Stimulated activated CD4-positive, alpha-beta T cell treated with anti-CD3 and anti-CD28 coated beads, TNF-alpha, amount 100 ng/mL, for 24 hours (primary cell): ENCODE data around the gene DNPEP.

Experiments
- DNase-seq, 3 experiments: peaks; one replicate each; pipeline ENCODE4 v3.0.0-alpha.2; 2020; ENCODE audit warnings: low read depth in 3 of 3

Gene DNPEP

DNA sequence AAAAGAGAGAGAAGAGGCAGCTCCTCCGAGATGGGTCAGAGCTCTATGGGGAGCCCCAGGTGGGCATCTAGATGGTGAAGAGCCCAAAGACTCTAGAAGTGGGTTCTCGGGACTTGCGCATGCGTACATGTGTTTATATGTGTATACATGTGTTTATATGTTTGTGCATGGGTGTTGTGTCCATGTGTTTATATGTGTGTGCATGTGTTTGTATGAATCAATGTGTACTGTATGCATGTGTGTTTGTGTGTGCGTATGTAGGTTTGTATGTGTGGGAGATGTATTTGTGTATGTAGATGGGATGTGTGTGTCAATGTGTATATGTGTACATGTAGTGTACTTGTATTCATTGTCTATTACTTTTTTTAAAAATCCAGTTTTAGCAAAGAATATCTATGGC, 25.6 kb downstream of the DNPEP start:
- DNase-seq, result no peak

DNA sequence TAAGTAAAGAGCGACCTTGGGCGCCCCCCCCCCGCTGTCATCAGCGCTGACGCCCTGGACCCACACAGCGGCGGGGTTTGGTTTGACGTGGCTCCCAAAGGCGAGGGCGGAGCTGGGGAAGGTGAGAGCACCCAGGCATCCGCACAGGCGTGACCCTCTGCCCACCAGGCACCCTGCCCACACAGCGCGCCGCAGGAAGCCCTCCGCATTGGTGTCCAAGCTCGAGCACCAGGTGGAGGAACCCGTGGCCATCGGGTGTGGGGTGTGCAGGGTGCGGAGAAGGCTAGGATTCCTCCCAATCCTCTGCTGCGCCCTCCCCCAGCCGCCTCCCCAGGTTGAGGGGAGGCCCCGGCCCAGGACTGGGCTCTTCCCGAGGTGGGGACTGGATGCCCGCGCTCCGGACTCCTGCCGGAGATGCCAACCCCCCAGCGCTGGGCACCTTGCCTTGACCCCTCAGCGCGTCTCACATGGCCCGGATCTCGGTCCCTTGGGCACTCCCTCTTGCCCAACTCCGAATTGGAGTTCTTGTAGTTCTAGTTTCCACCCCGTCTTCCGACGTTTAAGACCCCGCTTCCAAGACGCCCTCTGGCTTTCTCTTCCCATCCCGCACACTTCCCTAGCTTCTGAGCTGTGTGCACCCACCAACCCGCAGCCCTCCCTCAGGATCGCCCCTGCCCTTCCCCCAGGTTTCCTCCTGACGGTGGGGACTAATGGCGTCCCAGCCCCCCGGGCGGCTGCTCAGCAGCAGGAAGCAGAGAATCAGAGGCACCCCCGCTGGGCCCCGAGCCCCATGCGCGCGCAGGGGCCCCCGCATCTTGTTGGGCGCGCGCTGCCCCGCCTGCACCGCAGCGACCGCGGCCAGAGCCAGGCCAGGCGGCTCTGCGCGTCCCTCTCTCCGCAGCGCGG, 29.3 kb downstream of the DNPEP start:
- DNase-seq, result peak in 1 of 3 experiments; percentile 32

DNA sequence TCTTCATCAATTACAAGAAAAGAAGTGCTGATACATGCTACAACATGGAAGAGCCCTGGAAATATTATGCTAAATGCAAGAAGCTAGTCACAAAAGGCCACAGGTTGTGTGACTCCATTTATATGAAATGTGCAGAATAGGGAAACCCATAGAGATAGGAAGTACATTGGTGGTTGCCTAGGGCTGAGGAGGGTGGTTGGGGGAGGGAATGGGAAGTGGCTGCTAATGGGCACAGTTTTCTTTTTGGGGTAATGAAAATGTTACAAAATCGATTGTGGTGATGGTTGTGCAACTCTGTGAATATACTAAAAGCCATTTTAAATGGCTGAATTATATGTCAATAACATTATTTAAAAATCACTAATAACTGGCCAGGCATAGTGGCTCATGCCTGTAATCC, 30.9 kb downstream of the DNPEP start:
- DNase-seq, result no peak

DNA sequence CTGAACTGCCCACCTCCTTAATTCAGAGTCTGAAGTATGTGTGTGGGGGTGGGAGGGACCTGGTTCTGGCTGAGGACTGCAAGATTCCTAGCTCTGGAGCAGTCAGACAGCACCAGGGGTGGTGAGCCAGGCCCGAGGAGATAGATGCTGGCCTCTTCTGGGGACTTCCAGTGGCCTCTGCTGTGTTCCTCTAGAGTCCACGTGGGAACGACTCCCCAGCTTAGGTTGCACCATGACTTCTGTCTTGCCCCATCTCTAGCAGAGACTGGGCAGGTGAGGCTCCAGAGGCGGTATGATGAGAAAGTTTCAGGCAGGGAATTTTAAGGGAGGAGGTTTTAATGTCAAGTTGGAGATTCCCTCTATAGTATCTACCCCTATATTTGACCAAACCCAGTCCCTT, 33.1 kb downstream of the DNPEP start:
- no peak for DNase-seq

DNA sequence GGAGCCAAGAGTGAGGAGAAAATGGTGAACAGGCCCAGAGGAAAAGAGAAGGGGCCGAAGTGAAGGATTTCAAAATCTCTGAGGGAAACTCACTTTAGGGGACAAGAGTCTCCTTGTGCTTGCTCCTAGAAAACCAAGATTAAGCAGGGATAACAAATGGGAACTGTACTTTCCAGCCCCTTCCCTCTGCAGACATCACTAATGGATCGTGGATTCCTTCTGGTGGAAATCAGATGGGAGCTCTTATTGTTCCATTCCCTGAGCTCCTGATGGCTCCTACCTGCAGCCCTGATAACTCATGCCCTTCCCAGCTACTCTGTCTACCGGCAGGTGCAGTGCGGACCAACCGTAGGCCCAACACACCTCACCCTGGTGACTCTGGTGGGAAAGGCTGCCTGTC, 34.6 kb downstream of the DNPEP start:
- DNase-seq, result no peak

DNA sequence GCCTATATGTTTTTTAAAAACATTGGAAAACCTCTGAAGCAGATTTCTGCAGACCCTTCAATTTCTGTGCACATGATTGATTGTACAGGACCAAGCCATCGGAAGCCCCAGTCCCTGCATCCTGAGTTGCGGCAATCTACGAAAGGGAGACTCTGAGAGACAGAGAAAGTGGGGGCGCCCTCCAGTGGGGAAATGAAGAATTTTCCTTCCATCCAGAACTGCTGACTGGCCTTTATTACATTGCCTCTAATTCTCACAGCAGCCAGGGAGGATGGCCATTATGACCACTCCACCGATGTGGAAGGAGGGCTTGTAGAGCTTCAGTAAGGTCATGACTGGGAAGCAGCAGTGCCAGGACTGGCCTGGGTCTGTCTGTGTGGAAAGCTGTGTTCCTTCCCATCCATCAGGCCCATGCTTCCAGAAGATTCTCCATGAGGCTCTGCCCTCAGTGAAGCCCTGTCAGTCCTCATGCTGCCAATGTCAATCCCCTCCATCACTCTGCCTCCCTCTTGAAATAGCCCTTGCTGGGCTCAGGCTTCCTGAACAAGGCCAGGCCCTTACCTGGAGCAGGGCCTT, 35.2 kb downstream of the DNPEP start:
- peak; percentile 40 to 70 (median 41) for DNase-seq

DNA sequence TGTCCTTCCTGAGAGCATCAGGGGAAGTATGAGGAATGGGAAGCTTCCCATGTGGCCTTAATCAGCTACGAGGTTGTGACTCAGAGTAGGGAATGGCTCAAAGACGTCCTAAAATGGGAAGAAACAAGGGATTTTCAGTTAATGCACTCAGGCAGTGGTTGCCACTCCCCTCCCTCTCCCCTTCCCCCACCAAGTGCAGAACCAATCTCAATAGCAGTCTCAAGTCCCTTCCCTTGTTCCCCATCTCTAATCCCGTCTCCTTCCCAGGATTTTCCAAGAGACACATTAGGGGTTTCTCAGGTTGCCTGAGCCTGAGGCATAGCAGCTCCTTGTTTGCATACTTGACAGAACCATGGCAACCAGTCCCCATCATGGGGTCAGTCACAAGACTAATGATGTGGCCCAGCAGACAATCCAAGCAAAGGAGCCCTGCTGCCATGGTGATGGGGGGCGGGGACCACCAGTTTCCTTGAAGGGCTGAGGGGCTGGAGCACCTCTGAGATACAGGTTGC, 36.9 kb downstream of the DNPEP start:
- DNase-seq, result no peak

DNA sequence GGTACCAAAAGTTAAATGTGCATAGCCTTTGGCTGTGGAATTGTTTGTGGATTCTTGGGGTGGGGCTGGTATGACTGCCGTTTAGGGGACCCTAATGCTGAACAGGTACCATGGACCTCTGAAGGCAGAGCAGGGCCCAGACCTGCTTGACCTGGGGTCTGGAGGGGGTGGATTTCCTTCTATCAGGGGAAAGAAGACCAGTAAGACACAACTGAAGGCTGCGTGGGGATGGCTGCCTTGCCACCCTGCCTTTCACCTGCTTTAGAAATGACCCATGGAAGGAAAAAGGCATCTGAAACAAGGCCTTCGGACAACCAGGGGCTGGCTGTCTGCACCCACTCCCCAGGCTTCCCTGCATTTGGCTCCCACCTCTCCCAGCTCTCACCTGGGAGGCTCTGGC, 37.5 kb downstream of the DNPEP start:
- DNase-seq, result no peak

DNA sequence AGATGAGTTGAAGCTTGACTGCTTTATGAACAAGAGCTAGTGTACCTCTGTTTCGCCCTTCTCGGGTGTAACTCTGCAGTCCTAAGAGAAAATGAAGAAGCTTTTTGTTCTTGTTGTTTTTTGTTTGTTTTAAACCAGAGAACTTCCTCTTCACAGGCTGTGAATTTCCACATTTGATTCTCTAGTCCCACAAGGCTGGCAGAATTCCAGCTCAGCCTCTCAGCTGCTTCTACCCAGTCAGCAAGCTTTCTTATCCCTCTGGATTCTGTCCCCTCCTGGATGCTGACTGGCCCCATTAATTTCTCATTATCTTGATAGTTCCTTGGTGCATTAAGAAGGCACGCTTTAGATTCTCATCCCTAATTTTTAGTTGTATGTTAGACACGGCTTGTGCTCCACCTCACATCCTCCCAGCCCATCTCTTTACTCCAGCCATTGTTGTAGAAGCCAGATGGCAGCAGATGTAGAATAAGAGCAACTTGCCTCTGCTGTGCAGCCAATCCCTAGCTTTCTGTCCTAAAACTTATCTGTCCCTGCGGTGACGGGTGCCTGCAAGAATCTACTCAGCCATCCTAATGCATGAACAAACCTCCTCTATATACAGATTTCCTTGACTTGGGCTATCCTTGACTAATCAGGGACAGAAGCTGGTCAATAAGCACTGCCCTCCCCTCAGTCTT, 42.8 kb downstream of the DNPEP start:
- DNase-seq, result no peak

DNA sequence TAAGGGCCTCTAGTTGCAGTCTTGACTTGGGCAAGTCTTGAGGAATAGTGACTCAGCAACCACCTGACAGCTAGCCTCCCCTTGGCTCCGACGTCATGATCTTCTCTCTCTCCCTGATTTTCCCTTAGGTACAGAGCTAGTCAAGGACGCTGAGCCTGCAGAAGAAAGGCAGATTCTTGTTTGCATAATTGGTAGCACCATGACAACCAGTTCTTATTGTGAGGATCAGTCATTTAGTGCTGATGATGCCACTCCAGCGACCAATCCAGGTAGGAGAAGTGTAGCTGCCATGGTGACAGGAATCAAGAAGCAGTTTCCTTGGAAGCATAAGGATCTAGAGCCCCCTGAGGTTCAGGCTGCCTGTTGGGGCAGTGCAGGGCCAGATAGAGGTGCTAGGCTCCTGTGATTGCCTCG, 52.3 kb downstream of the DNPEP start:
- DNase-seq, result no peak

DNA sequence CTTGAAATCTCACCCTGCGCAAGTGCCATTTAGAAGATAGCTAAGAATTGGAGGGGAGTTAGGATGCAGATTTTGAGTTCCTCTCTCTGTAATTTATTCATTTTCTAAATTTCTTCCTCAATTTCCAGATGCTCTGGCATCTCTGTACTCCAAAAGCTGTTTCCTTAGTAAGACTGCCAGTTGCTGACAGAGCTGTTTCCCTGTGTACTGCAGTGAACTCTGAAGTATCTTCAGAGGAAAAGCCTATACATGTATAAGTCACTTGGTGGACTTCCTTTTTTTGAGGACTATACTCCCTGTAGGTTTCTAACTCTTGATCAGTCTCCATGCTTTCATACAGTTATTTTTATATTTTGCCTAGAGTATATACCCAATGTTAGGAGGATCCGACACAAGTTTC, 53.6 kb downstream of the DNPEP start:
- no peak for DNase-seq

DNA sequence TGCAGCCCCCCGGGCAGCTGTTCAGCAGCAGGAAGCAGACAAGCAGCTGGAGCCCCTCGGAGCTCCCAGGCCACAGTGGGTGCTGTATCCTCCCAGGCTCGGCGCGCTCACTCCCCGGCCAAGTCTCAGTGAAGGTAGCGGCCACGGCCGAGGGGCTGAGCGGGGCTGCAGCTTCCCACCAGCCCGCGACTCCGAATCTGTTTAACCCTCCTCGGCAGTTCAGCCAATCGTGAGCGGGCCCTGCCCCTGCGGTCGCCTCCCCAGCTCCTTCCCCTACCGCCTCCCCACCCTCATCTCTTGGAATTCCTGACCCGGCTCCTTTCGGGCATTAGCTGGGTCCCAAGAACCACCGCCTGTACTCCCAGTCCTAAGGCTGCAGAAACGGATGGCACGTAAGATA, 55.2 kb downstream of the DNPEP start, which contains the start of gene RESP18:
RESP18 (minus strand) TSS at position 203 of the 400 bp plus-strand sequence.
- no peak for DNase-seq

DNA sequence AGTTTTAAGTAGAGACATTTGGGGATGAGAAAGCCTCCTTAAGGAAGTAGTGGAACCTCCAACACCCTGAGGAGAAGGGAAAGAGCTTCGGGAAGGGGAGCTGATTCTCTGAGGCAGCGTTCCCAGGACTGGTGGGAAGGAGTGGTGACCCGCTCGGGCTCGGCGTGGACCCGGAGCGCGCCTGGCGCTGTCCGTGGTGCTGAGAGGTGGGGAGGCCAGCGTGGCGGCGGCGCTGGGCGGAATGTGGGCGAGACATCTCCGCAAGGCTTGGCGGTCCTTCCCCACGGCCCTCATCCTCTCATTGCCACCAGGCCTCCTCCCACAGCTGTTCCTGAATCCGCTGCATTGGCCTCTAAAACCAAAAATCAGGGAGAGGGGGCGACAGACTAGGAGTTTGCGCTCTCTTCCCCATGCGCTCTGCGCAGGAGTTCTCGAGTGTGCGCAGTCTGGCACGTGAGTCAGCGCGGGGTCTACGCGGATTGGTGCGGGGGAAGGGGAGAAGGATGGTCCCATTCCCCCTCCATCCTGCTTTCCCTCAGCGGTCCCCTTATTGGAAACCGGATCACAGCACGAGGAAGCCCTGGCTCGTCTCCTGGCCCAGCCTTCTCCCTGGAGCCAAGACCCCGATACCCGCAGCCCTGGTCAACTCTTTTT, 56.0 kb downstream of the DNPEP start:
- DNase-seq, result peak in 1 of 3 experiments; percentile 15

DNA sequence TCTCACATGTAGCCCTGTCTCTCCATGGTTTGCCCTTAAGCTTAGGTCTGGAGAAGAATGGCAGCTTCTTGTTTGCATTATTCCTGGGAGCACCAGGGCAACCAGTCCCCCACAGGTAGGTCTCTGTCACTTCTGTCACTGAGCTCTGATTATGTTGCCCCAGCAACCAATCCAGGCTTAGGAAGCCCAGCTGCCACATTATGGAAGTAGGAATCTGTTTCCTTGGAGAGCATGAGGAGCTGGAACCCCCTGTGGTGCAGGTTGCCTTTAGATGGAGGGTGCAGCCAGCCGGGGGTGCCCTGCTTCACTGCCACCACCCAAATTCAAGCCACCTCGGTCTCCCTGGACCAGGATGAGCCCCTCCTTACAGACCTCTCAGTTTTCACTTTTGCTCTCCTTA, 60.0 kb downstream of the DNPEP start:
- no peak for DNase-seq

DNA sequence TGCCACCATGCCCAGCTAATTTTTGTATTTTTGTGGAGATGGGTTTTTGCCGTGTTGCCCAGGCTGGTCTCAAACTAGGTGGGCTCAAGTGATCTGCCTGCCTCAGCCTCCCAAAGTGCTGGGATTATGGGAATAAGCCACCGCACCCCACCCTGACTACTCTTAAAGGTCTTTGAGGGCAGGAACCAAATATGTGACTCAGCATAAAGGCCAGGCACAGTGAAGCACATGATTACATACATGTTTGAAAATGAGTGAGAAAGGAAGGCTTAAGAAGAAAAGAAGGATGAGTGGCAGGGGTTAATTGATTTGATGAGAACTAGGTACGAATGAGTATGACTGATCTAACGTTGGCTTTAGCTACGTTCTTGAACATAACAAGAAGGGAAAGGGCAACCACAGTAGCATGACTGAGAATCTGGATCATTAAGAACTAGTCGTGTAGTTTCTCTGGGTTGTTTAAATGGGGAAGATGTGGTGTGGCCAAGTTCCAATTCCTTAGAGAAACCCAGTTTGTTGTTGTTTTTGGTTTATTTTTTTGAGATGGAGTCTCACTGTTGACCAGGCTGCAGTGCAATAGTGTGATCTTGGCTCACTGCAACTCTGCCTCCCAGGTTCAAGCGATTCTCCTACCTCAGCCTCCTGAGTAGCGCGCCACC, 61.9 kb downstream of the DNPEP start:
- no peak for DNase-seq

DNA sequence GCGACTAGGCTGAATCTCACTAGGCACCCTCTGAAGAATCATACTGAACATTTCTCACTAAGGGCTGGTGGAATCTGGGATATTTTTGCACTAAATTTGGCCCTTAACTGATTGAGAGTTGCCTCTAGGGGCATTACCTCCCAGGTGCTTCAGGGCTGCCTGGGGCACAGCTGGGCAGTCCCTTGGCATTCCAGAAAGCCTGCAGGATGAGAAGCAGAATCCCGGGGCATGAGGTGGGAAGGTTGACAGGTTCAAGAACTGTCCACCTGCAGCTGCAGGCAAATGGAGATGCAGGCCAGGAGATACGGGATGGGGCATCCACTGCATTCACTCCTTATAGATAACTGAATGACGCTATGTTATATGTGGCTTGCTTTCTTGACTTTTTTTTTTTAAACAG, 62.6 kb downstream of the DNPEP start:
- no peak for DNase-seq

DNA sequence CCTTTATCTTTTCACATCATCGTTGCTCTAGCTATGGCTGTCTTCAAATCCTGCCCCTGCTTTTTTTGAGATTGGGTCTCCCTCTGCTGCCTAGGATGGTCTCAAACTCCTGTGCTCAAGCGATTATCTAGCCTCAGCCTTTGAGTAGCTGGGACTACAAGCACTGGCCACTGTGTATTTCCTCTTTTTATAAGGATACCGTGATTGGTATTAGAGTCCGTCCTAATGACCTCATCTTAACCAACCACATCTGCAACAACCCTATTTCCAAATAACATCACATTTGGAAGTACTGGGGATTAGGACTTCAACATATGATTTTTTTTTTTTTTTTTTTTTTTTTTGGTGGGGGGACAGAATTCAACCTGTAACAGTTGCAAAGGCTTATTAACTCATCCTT, 64.3 kb downstream of the DNPEP start:
- DNase-seq, result no peak
